HG03060 (cell line): ENCODE measurements around the gene LRRC10.
"Not testable (repeated sequence)": the region's sequence is repeated elsewhere in the genome, so short reads cannot be mapped to it uniquely, and the experiment has no call there.

Source experiments
- ATAC-seq: cut with Tn5 transposase; IDR thresholded peaks from one replicate; pipeline ENCODE4 v1.9.1; 2021; ENCODE audit warnings: low read depth, moderate number of reproducible peaks; ENCODE audit not compliant: unreplicated experiment

The LRRC10 gene

GRCh38 chr12:69620077-69620476 lies 9.4 kb upstream of the LRRC10 start:
- no peak for ATAC-seq

- ATAC-seq = no peak
Measured at GRCh38 chr12:69619050-69619449, 8.3 kb upstream of the LRRC10 start.

- ATAC-seq = no peak
Measured at GRCh38 chr12:69616025-69616424, 5.3 kb upstream of the LRRC10 start.

GRCh38 chr12:69613351-69613750 lies 2.6 kb upstream of the LRRC10 start:
- ATAC-seq = no peak

GRCh38 chr12:69610126-69610525 lies 581 bp downstream of the LRRC10 start:
- no peak for ATAC-seq

GRCh38 chr12:69608114-69608513 lies 2.6 kb downstream of the LRRC10 start:
- no peak for ATAC-seq

- not testable (repeated sequence) for ATAC-seq
Measured at GRCh38 chr12:69604275-69604674, 6.4 kb downstream of the LRRC10 start.

GRCh38 chr12:69603556-69603955 lies 7.2 kb downstream of the LRRC10 start:
- not testable (repeated sequence) for ATAC-seq

GRCh38 chr12:69602954-69603353 lies 7.8 kb downstream of the LRRC10 start:
- ATAC-seq = no peak

- ATAC-seq = no peak
Measured at GRCh38 chr12:69601962-69602685, 8.6 kb downstream of the LRRC10 start.

- ATAC-seq = no peak
Measured at GRCh38 chr12:69600804-69601203, 9.9 kb downstream of the LRRC10 start.

GRCh38 chr12:69598174-69598753 lies 12.4 kb downstream of the LRRC10 start:
- ATAC-seq = no peak

- ATAC-seq = no peak
Measured at GRCh38 chr12:69595689-69596088, 15.0 kb downstream of the LRRC10 start.

GRCh38 chr12:69589082-69589481 lies 21.6 kb downstream of the LRRC10 start:
- ATAC-seq = no peak

GRCh38 chr12:69588527-69588926 lies 22.2 kb downstream of the LRRC10 start:
- ATAC-seq = no peak

- ATAC-seq = peak; percentile 95
Measured at GRCh38 chr12:69585189-69586062, 25.3 kb downstream of the LRRC10 start, which contains the start of gene CCT2. Gene CCT2, plus strand, starts transcription at chr12:69585459. Its CDS starts 63 bp downstream, at chr12:69585522.

GRCh38 chr12:69583203-69583602 lies 27.5 kb downstream of the LRRC10 start:
- ATAC-seq = no peak

GRCh38 chr12:69580074-69580473 lies 30.6 kb downstream of the LRRC10 start:
- no peak for ATAC-seq

GRCh38 chr12:69579029-69579428 lies 31.7 kb downstream of the LRRC10 start:
- no peak for ATAC-seq

- ATAC-seq = no peak
Measured at GRCh38 chr12:69578283-69578682, 32.4 kb downstream of the LRRC10 start.

GRCh38 chr12:69575346-69575745 lies 35.4 kb downstream of the LRRC10 start:
- ATAC-seq = no peak
